ENCODE data around the gene RIPK3.
"Not testable (repeated sequence)": the region's sequence is repeated elsewhere in the genome, so short reads cannot be mapped to it uniquely, and the experiment has no call there.

The RIPK3 gene

DNA sequence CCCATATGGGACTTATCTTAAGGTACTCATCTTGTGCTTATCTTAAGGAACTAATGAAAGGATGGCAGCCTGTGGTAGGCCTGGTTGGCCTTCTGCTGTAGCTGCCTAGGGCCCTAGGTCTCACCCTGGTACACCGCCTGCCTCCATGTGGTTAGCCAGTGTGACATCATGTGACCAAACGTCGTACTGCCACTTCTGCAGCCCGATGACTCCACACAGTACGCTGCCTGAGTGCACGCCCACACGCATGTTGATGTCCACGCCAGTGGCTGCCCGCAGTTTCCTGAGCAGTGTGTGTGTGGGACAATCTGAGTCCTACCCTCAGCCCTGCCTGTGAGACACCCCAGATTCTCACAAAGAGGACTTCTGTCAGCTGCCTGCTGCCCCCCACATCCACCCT lies 10.1 kb downstream of the RIPK3 start:
- no peak for TF ChIP-seq ZNF565 (CRISPR knock-in tag; conservative IDR thresholded peaks at IDR 0.05; ENCODE audit: low read depth)
- TF ChIP-seq, protein P1, sequence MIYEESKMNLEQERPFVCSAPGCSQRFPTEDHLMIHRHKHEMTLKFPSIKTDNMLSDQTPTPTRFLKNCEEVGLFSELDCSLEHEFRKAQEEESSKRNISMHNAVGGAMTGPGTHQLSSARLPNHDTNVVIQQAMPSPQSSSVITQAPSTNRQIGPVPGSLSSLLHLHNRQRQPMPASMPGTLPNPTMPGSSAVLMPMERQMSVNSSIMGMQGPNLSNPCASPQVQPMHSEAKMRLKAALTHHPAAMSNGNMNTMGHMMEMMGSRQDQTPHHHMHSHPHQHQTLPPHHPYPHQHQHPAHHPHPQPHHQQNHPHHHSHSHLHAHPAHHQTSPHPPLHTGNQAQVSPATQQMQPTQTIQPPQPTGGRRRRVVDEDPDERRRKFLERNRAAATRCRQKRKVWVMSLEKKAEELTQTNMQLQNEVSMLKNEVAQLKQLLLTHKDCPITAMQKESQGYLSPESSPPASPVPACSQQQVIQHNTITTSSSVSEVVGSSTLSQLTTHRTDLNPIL (CRISPR knock-in tag; IDR thresholded peaks at IDR 0.05; ENCODE audit: low read depth), result no peak
- TF ChIP-seq ZNF8 (CRISPR knock-in tag; IDR thresholded peaks at IDR 0.05), result no peak
- no peak for TF ChIP-seq RARB (CRISPR knock-in tag; IDR thresholded peaks at IDR 0.05)
- TF ChIP-seq ARNTL (CRISPR knock-in tag; IDR thresholded peaks at IDR 0.05; ENCODE audit: borderline replicate concordance, low read depth), result no peak
- TF ChIP-seq ISL1 (CRISPR knock-in tag; IDR thresholded peaks at IDR 0.05), result no peak
- TF ChIP-seq ESRRG (CRISPR knock-in tag; IDR thresholded peaks at IDR 0.05), result no peak
- no peak for TF ChIP-seq ZFP3 (CRISPR knock-in tag; IDR thresholded peaks at IDR 0.05)
- no peak for TF ChIP-seq BACH2 (CRISPR knock-in tag; IDR thresholded peaks at IDR 0.05; ENCODE audit: borderline replicate concordance)
- TF ChIP-seq SNAI2 (CRISPR knock-in tag; IDR thresholded peaks at IDR 0.05), result no peak
- TF ChIP-seq, protein P2, sequence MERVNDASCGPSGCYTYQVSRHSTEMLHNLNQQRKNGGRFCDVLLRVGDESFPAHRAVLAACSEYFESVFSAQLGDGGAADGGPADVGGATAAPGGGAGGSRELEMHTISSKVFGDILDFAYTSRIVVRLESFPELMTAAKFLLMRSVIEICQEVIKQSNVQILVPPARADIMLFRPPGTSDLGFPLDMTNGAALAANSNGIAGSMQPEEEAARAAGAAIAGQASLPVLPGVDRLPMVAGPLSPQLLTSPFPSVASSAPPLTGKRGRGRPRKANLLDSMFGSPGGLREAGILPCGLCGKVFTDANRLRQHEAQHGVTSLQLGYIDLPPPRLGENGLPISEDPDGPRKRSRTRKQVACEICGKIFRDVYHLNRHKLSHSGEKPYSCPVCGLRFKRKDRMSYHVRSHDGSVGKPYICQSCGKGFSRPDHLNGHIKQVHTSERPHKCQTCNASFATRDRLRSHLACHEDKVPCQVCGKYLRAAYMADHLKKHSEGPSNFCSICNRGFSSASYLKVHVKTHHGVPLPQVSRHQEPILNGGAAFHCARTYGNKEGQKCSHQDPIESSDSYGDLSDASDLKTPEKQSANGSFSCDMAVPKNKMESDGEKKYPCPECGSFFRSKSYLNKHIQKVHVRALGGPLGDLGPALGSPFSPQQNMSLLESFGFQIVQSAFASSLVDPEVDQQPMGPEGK (CRISPR knock-in tag; IDR thresholded peaks at IDR 0.05; ENCODE audit: borderline replicate concordance), result no peak
- no peak for ATAC-seq

DNA sequence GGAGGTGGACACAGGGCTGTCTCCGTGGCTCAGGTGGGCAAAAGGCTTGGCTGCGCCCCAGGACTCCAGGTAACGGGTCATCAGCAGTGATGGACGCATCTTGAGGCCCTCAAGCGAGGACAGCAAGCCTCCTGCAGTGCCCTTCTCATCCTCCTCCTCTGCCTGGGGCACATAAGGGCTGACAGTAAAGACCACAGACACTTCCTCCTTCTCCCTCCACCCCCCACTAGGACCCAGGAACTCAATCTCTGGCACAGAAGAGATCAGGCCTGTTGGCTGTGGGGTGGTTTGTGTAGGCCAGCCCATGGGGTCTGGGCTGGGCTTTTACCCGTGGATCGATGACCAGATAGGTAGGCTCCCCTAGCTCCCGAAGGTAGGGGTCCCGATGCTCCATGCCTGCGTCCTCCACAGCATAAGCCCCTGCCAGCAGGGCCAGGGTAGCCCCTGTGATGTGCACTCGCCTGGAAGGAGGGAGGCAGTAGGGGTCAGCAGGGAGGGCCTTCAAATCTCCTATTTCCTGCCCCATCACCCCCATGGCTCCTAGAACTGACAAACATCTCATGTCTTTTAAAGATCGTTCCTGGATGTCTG lies 10.6 kb downstream of the RIPK3 start:
- TF ChIP-seq TCF4 (CRISPR knock-in tag; IDR thresholded peaks at IDR 0.05; ENCODE audit: borderline replicate concordance), result no peak
- no peak for TF ChIP-seq ESRRG (CRISPR knock-in tag; IDR thresholded peaks at IDR 0.05)
- TF ChIP-seq RARB (CRISPR knock-in tag; IDR thresholded peaks at IDR 0.05), result no peak
- TF ChIP-seq ARNTL (CRISPR knock-in tag; IDR thresholded peaks at IDR 0.05; ENCODE audit: borderline replicate concordance, low read depth), result no peak
- TF ChIP-seq BACH2 (CRISPR knock-in tag; IDR thresholded peaks at IDR 0.05; ENCODE audit: borderline replicate concordance), result no peak
- TF ChIP-seq OSR1 (CRISPR knock-in tag; IDR thresholded peaks at IDR 0.05), result no peak
- no peak for TF ChIP-seq ZNF70 (CRISPR knock-in tag; IDR thresholded peaks at IDR 0.05)
- TF ChIP-seq, protein P3, sequence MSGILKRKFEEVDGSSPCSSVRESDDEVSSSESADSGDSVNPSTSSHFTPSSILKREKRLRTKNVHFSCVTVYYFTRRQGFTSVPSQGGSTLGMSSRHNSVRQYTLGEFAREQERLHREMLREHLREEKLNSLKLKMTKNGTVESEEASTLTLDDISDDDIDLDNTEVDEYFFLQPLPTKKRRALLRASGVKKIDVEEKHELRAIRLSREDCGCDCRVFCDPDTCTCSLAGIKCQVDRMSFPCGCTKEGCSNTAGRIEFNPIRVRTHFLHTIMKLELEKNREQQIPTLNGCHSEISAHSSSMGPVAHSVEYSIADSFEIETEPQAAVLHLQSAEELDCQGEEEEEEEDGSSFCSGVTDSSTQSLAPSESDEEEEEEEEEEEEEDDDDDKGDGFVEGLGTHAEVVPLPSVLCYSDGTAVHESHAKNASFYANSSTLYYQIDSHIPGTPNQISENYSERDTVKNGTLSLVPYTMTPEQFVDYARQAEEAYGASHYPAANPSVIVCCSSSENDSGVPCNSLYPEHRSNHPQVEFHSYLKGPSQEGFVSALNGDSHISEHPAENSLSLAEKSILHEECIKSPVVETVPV (CRISPR knock-in tag; IDR thresholded peaks at IDR 0.05), result no peak
- TF ChIP-seq ZNF565 (CRISPR knock-in tag; conservative IDR thresholded peaks at IDR 0.05; ENCODE audit: low read depth), result no peak
- ATAC-seq, result no peak

DNA sequence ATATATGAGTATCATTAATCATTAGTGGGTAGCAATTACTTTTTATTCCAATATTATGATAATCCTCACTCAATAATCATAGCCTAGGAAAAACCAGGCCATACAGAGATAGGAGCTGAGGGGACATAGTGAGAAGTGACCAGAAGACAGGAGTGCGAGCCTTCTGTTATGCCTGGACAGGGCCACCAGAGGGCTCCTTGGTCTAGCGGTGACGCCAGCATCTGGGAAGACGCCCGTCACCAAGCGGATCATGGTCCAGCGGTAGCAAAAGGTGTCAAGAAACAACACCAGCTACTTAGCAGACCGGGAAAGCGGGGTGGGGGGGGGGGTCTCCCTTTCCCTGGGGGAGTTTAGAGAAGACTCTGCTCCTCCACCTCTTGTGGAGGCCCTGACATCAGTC lies 11.9 kb downstream of the RIPK3 start:
- ATAC-seq, result not testable (repeated sequence)

DNA sequence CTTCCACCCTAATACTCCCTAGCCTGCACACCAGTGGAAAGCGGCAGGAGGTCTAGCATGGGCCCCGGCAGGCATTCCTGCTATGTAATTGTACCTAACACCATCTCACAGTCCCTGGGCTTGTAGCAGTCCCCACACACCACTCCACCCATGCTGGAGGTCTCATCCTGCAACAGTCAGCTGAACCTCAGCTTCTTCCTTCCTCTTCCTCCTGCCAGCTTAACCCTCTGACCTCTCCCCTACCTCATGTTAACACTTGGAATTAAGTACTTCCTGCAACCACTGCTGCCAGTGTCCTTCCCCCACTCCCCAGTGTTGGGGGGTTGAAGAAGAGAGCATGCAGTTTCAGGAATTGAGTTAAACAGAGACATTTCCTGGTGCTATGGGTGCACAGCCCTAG lies 12.5 kb downstream of the RIPK3 start:
- TF ChIP-seq PPARA (CRISPR knock-in tag; IDR thresholded peaks at IDR 0.05; ENCODE audit: borderline replicate concordance) (no peak), SNAI2 (CRISPR knock-in tag; IDR thresholded peaks at IDR 0.05) (no peak), ZFP30 (CRISPR knock-in tag; IDR thresholded peaks at IDR 0.05) (no peak), CSDC2 (CRISPR knock-in tag; IDR thresholded peaks at IDR 0.05) (no peak), RARB (CRISPR knock-in tag; IDR thresholded peaks at IDR 0.05) (no peak), GLIS3 (CRISPR knock-in tag; IDR thresholded peaks at IDR 0.05) (no peak)
- ATAC-seq, result no peak

DNA sequence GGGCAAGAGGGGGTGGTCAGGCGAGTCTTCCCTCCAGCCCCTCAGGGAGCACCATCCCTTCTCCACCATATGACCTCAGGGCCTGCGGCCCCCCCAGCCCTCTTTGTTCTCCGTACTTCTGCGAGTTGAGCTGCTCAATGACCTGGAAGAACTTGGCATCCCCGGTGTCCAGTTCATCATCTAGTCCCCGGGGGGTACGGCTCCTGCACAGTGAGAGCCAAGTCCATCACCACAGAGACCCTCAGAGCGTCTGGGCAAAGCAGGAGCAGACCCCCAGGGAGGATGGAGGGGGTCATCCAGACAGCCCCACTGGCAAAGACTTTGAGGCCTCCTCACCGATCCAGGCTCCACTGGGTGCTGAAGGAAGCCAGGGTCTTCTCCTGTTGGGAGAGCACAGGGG lies 13.8 kb downstream of the RIPK3 start:
- TF ChIP-seq ZFP30 (CRISPR knock-in tag; IDR thresholded peaks at IDR 0.05), result no peak
- no peak for TF ChIP-seq GLIS3 (CRISPR knock-in tag; IDR thresholded peaks at IDR 0.05)
- no peak for TF ChIP-seq OSR1 (CRISPR knock-in tag; IDR thresholded peaks at IDR 0.05)
- no peak for TF ChIP-seq ARNTL (CRISPR knock-in tag; IDR thresholded peaks at IDR 0.05; ENCODE audit: borderline replicate concordance, low read depth)
- no peak for ATAC-seq

DNA sequence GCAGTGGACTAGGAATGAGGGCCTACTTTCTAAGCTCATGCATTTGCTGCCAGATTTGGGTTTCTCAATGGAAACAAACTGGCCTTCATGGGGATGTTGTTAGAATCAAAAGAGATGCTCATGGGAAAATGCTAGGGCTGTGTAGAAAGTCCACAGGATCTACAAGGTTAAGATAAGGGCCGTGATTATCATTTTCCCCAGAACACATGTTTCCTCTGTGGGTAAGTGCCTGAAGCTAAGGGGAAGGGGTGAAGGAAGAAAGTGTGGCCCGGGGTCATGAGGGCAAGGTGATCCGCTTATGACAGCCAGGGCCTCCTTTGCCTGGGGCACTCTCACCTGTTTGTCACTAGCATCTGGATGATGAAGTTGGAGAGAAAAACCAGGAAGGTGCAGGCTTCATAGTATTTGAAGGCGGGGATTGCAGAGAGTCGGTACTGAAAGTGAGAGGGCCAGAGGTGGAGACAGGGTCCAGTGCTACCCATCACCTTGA lies 14.7 kb downstream of the RIPK3 start:
- no peak for ATAC-seq
- TF ChIP-seq CSDC2 (CRISPR knock-in tag; IDR thresholded peaks at IDR 0.05), result no peak
- TF ChIP-seq, protein P2 (CRISPR knock-in tag; IDR thresholded peaks at IDR 0.05; ENCODE audit: borderline replicate concordance), result no peak
- no peak for TF ChIP-seq GLIS3 (CRISPR knock-in tag; IDR thresholded peaks at IDR 0.05)
- TF ChIP-seq ZNF70 (CRISPR knock-in tag; IDR thresholded peaks at IDR 0.05), result no peak
- TF ChIP-seq, protein P1 (CRISPR knock-in tag; IDR thresholded peaks at IDR 0.05; ENCODE audit: low read depth), result no peak
- TF ChIP-seq TCF4 (CRISPR knock-in tag; IDR thresholded peaks at IDR 0.05; ENCODE audit: borderline replicate concordance), result no peak
- TF ChIP-seq, protein P3 (CRISPR knock-in tag; IDR thresholded peaks at IDR 0.05), result no peak
- TF ChIP-seq PPARA (CRISPR knock-in tag; IDR thresholded peaks at IDR 0.05; ENCODE audit: borderline replicate concordance), result no peak
- no peak for TF ChIP-seq RARB (CRISPR knock-in tag; IDR thresholded peaks at IDR 0.05)
- TF ChIP-seq ZNF8 (CRISPR knock-in tag; IDR thresholded peaks at IDR 0.05), result no peak
